Choroid plexus epithelial cell (primary cell): ENCODE measurements around the gene BMF.

Experiments
- DNase-seq: peaks from one replicate; pipeline ENCODE4 v3.0.0-alpha.2; 2010; ENCODE audit warnings: low read depth
- H3K4me3 ChIP-seq: 2 replicates; pipeline ENCODE4 v1.5.1; 2011; ENCODE audit warnings: low read depth, mild to moderate bottlenecking, control low read depth, low read length, moderate library complexity
- CTCF ChIP-seq: conservative IDR thresholded peaks from 2 replicates; pipeline ENCODE4 v1.5.1; 2011; ENCODE audit warnings: low read depth, mild to moderate bottlenecking, control low read depth, inconsistent platforms, low read length, moderate library complexity

BMF gene

DNA sequence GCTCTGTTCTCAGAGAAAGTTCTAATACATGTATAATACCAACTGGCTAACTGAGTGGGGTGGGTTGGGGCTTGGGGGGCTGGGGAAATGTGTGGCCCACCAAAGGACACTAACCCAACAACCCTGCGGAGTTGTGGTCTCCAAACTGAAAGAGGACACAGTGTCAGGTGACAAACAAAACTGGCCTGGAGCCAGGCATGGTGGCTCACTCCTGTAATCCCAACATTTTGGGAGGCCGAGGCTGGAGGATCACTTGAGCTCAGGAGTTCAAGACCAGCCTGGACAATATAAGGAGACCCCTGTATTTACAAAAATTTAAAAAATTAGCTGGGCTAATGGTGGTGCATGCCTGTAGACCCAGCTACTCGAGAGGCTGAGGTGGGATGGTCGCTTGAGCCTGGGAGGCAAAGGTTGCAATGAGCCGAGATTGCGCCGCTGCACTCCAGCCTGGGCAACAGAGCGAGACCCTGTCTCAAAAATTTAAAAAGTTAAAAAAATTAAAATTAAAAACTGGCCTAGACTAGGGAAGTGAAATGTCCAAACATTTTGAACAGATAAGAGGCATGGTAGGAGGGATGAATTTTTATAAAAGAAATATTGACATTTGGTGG, 38.0 kb downstream of the BMF start:
- H3K4me3 ChIP-seq, result no peak overlapping the region
- DNase-seq, result no peak
- no peak for TF ChIP-seq CTCF

GRCh38 chr15:40070166-40070557, 38.5 kb downstream of the BMF start:
- H3K4me3 ChIP-seq, result no peak overlapping the region
- TF ChIP-seq CTCF, result no peak
- no peak for DNase-seq

- TF ChIP-seq CTCF, result no peak
- no peak overlapping the region for H3K4me3 ChIP-seq
- DNase-seq, result peak; percentile 50
These were observed 39.2 kb downstream of the BMF start for GRCh38 chr15:40069178-40070165.

DNA sequence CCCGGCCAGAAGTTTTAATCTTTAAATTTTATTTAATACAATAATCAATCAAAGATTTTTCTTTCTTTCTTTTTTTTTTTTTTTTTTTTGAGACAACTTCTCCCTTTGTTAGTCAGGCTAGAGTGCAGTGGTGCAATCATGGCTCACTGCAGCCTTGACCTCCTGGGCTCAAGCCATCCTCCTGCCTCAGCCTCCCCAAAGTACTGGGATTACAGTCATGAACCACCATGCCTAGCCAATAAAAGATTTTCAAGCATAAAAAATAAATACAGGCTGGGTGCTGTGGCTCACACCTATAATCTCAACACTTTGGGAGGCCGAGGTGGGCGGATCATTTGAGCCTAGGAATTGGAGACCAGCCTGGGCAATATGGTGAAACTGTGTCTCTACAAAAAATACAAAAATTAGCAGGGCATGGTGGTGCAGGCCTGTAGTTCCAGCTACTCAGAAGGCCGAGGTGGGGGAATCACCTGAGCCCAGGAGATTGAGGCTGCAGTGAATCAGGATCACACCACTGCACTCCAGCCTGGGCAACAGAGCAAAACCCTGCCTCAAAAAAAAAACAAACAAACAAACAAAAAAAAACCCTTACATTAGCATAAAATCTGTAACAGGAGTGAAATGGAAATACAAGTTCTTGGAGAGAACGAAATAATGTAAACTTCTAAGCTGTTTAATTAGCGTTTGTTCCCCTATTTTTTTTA, 40.6 kb downstream of the BMF start:
- TF ChIP-seq CTCF, result no peak
- no peak overlapping the region for H3K4me3 ChIP-seq
- no peak for DNase-seq

- no peak for TF ChIP-seq CTCF
- H3K4me3 ChIP-seq, result no peak overlapping the region
- peak; percentile 39 for DNase-seq
These were observed 42.1 kb downstream of the BMF start for GRCh38 chr15:40066589-40066988.

GRCh38 chr15:40065166-40065565, 43.5 kb downstream of the BMF start:
- H3K4me3 ChIP-seq, result no peak overlapping the region
- no peak for TF ChIP-seq CTCF
- no peak for DNase-seq
